Liver (tissue), 3 donors: ENCODE measurements around the gene DAPK2.

Experiments
- FOXA1 ChIP-seq: IDR thresholded peaks from 2 replicates; pipeline ENCODE4 v1.6.1; 2016; ENCODE audit warnings: antibody characterized with exemption
- GABPA ChIP-seq, 2 donors: IDR thresholded peaks in 1 of 2; conservative IDR thresholded peaks in 1 of 2; 2 replicates each; pipeline ENCODE4 v1.6.1; 2016; ENCODE audit warnings: antibody characterized with exemption in 2 of 2, mild to moderate bottlenecking in 1 of 2, moderate library complexity in 1 of 2
- JUND ChIP-seq, 2 donors: IDR thresholded peaks; 2 replicates each; pipeline ENCODE4 v1.6.1; 2016; ENCODE audit warnings: antibody characterized with exemption in 2 of 2
- SP1 ChIP-seq: IDR thresholded peaks from 2 replicates; pipeline ENCODE4 v1.6.1; 2018; ENCODE audit warnings: antibody characterized with exemption, mild to moderate bottlenecking
- TF ChIP-seq, protein P1 (sequence below): IDR thresholded peaks from 2 replicates; pipeline ENCODE4 v1.6.1; 2016; ENCODE audit warnings: antibody characterized with exemption
- TF ChIP-seq, protein P2 (sequence below): fragments of 150-350 bp; IDR thresholded peaks from 2 replicates; pipeline ENCODE4 v1.5.1; 2017; ENCODE audit warnings: improper control_type of control experiment, low read depth, low read length; ENCODE audit not compliant: missing input control
- TF ChIP-seq, protein P3 (sequence below): IDR thresholded peaks from 2 replicates; pipeline ENCODE4 v1.6.1; 2016; ENCODE audit warnings: antibody characterized with exemption
- TF ChIP-seq, protein P4 (sequence below): IDR thresholded peaks from 2 replicates; pipeline ENCODE4 v1.6.1; 2016; ENCODE audit warnings: antibody characterized with exemption
- donor health status: healthy.
- donor health status: healthy.

DNA sequence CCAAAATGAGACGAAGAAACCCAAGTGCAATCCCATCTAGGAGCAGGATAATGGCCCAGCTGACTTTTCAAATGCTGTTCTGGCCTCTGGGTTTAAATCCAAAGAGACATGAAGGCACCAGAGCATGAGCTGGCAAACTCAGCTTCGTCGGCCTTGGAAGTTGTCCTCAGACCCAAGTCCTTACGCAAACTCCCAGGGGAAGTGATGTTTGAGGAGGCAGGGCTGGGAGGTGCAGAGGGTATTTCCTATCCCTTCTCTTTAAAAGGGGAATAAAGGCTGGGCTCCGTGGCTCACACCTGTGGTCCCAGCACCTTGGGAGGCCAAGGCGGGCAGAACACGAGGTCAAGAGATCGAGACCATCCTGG is 143.6 kb downstream of the DAPK2 start:
- TF ChIP-seq, protein P1, sequence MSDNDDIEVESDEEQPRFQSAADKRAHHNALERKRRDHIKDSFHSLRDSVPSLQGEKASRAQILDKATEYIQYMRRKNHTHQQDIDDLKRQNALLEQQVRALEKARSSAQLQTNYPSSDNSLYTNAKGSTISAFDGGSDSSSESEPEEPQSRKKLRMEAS: no peak
- TF ChIP-seq SP1 (peak; percentile 56), JUND (IDR thresholded peaks at IDR 0.05) (no peak), GABPA (IDR thresholded peaks at IDR 0.05 in 1 of 2, conservative IDR thresholded peaks at IDR 0.05 in 1 of 2) (peak in 1 of 2 donors; percentile 37), FOXA1 (no peak)
- TF ChIP-seq, protein P2, sequence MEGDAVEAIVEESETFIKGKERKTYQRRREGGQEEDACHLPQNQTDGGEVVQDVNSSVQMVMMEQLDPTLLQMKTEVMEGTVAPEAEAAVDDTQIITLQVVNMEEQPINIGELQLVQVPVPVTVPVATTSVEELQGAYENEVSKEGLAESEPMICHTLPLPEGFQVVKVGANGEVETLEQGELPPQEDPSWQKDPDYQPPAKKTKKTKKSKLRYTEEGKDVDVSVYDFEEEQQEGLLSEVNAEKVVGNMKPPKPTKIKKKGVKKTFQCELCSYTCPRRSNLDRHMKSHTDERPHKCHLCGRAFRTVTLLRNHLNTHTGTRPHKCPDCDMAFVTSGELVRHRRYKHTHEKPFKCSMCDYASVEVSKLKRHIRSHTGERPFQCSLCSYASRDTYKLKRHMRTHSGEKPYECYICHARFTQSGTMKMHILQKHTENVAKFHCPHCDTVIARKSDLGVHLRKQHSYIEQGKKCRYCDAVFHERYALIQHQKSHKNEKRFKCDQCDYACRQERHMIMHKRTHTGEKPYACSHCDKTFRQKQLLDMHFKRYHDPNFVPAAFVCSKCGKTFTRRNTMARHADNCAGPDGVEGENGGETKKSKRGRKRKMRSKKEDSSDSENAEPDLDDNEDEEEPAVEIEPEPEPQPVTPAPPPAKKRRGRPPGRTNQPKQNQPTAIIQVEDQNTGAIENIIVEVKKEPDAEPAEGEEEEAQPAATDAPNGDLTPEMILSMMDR: no peak
- TF ChIP-seq, protein P3, sequence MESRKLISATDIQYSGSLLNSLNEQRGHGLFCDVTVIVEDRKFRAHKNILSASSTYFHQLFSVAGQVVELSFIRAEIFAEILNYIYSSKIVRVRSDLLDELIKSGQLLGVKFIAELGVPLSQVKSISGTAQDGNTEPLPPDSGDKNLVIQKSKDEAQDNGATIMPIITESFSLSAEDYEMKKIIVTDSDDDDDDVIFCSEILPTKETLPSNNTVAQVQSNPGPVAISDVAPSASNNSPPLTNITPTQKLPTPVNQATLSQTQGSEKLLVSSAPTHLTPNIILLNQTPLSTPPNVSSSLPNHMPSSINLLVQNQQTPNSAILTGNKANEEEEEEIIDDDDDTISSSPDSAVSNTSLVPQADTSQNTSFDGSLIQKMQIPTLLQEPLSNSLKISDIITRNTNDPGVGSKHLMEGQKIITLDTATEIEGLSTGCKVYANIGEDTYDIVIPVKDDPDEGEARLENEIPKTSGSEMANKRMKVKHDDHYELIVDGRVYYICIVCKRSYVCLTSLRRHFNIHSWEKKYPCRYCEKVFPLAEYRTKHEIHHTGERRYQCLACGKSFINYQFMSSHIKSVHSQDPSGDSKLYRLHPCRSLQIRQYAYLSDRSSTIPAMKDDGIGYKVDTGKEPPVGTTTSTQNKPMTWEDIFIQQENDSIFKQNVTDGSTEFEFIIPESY: no peak
- TF ChIP-seq, protein P4, sequence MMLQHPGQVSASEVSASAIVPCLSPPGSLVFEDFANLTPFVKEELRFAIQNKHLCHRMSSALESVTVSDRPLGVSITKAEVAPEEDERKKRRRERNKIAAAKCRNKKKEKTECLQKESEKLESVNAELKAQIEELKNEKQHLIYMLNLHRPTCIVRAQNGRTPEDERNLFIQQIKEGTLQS: no peak
